NCI-H2171 (cell line): Measurements from ENCODE around the gene PIP5K1C.

Experiments
- DNase-seq: peaks from one replicate; lab custom pipeline; 2025; lab: John Stamatoyannopoulos, UW

The PIP5K1C gene

GRCh38 chr19:3721887-3722442 lies 21.7 kb upstream of the PIP5K1C start:
- DNase-seq: no peak

GRCh38 chr19:3721131-3721886 lies 21.0 kb upstream of the PIP5K1C start:
- peak; percentile 94 for DNase-seq

- DNase-seq: no peak
Measured at GRCh38 chr19:3720349-3720917, 20.2 kb upstream of the PIP5K1C start.

GRCh38 chr19:3719868-3720267 lies 19.6 kb upstream of the PIP5K1C start:
- no peak for DNase-seq

DNA sequence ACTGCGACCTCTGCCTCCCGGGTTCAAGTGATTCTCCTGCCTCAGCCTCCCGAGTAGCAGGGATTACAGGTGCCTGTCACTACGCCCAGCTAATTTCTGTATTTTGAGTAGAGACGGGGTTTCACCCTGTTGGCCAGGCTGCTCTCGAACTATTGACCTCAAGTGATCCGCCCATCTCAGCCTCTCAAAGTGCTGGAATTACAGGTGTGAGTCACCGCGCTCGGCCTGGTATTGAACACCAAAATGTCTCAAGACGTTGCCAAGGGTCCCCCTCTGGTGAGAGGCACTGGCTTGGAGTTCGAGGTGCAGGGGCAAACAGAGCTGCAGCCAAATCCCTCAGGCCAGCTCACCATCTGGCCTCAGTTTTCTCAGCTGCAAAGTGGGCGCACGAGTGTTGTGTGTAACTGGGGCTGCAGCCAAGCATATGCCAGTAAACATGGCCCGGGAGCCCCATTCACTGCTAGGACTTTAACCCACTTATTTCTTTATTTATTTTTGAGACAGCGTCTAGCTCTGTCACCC lies 15.9 kb upstream of the PIP5K1C start:
- DNase-seq: no peak

DNA sequence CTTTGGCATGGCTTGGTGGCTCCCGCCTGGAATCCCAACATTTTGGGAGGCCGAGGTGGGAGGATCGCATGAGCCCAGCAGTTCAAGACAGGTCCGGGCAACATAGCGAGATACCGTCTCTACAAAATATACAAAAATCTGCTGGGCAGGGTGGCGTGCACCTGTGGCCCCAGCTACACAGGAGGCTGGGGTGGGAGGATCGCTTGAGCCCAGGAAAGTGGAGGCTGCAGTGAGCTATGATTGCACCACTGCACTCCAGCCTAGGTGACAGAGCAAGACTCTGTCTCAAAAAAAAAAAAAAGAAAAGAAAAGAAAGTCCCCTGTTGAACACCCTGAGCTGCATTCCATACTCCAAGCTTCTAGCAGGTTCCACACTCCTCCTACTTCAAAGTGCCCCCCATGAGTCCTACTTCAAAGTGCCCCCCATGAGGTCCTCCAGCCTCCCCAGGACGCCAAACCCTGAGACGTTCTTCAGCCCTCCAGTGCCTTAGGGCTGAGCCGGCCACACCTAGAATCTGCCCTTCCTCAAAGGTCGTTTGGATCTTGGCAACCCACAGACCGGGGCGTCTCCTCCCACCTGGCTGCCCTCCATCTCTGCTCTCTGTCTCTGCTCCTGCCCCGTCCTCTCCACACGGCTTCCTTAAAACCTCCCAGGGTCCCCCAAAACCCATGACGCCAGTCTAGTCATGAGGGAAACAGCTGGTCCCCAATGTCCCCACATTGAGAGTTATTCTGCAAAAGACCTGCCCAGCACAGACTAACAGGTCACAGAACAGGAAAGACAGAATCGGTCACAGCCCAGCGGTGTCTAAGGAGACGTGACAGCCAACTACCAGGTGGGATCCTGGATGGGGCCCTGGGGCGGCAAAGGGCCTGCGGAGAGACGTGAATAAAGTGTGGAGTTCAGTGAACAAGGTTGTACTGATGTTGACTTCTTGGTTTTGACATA lies 12.7 kb upstream of the PIP5K1C start:
- no peak for DNase-seq

DNA sequence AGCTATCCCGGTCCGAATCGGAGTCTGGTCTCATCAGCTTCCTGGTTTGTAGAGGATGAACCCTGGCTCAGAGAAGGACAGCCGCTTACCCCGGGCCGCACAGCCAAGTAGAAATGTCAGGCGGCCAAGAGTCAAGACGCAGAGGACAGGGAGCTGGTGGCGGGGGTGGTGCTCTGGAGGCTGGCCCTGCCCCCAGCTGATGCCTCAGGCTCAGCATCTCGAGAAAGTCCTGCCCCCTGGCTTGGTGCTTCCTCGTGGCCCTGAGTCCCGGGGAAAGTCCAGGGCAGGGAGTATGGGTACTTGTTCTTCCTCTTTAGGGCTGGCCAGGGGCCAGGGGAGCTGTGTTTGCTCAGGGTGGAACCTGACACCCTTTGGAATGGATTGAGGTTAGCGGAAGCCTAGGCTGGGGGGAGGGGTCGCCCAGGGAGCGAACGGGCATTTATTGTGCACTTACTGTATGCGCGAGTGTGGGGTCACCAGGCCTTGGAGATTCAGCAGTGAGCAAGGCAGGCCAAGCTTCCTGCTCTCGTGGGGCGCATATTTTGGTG lies 10.1 kb upstream of the PIP5K1C start:
- peak; percentile 44 for DNase-seq

GRCh38 chr19:3708207-3708931 lies 8.1 kb upstream of the PIP5K1C start, which contains the start of gene TJP3:
Gene TJP3, plus strand, starts transcription at chr19:3708384. Its CDS starts 20,049 bp downstream, at chr19:3728433.
- DNase-seq: no peak

- no peak for DNase-seq
Measured at GRCh38 chr19:3707868-3708206, 7.6 kb upstream of the PIP5K1C start.

DNA sequence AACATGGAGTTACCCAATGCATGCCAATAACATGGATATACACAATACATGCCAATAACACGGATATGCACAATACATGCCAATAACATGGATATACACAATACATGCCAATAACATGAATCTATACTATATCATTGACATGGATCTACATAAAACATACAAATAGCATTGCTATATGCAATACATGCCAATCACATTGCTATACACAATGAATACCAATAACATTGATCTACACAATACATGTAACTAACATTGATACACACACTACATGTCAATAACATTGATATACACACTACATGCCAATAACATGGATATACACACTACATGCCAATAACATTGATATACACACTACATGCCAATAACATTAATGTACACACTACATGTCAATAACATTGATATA lies 932 bp upstream of the PIP5K1C start:
- no peak for DNase-seq

DNA sequence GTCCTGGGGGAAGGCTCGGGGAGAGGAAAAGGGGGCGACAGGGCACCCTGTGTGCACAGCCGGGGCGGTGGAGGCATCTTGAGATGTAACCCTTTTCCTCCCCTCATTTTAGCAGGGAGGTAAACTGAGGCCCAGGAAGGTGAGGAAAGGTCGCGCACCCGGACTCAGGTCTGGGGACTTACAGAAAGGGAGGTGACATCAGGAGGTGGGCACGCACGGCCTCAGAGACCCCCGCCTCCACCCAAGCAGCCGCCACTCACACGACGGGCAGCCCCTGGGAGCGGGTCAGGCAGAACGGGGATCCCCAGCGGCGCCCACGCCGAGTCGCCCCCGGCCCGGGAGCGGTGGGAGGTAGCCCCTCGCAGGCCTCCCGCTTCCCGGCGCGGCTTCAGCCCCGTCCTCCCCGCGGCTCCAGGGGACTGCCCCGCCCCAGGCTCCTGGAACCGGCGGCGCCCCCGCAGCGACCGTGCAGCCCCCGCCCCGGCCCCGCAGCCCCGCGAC lies 477 bp downstream of the PIP5K1C start:
- DNase-seq: no peak

DNA sequence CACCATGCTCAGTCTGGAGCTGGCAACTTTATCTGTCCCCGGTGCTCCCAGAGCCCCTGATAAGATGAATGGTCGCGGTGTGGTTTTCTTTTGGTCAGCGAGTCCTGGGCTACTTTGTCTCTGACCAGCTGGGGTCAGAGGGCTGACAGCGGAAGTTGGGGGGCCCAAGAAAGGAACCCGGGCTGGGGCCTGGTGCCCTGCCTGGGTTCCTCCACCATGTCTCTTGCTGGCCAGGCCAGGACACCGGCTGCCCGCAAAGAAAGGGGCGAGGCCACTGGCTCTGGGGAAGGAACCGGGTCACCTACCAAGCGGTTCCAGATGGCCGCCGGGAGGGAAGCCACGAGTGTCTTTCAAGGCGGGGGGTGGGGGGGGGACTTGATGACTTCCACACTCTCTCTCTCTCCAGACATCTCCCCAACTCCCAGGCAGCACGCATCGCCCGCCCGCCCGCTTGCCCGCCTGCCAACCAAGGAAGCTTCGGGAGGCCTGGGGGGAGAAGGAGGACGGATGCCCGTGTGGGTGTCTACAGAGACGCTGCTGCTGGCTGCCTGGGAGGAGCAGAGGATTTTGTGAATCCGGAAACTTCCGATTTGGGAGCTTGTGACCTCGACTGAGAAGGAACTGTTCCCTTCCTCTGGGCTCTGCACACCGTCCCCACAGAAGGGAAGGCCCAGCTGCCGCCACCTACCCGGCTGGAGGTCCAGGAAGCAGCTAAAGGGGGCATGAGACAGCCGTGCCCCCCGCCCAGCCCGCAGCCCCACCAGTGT lies 1.1 kb downstream of the PIP5K1C start:
- no peak for DNase-seq

DNA sequence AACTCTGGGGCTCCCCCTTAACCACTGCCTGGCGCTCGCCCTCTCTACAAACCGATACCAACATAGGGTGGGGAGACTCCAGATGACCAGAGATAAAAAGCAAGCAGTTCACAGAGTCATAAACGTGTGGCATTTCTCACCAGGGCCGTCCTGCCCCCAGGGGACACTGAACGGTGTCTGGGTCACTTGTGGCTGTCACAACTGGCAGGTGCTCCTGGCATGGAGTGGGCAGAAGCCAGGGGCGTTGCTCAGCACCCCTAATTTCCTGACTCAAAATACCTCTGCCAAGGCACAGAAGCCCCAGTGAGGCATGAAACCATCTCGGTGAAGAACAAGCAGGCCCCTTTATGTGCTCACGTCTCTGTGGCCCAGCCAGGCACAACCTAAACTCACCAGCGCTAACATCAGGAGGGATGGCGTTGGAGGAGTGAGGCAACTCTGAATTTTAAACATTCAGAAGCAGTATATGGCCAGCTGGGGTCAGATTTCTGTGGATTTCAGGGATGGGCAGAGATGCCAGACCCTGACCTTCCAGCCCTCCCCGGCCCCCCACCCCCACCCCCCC lies 1.8 kb downstream of the PIP5K1C start:
- DNase-seq: no peak

- DNase-seq: no peak
Measured at GRCh38 chr19:3697671-3698385, 2.4 kb downstream of the PIP5K1C start.

DNA sequence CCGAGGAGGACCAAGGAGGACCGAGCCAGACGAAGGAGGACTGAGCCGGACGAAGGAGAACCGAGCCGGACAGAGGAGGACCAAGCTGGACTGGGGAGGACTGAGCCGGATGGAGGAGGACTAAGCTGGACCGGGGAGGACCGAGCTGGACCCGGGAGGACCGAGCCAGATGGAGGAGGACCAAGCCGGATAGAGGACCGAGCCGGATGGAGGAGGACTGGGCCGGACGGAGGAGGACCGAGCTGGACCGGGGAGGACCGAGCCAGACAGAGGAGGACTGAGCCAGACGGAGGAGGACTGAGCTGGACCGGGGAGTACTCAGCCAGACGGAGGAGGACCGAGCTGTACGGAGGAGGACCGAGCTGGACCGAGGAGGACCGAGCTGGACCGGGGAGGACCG lies 3.2 kb downstream of the PIP5K1C start:
- no peak for DNase-seq

- DNase-seq: no peak
Measured at GRCh38 chr19:3696660-3696995, 3.6 kb downstream of the PIP5K1C start.

GRCh38 chr19:3695986-3696659 lies 4.1 kb downstream of the PIP5K1C start:
- DNase-seq: no peak

DNA sequence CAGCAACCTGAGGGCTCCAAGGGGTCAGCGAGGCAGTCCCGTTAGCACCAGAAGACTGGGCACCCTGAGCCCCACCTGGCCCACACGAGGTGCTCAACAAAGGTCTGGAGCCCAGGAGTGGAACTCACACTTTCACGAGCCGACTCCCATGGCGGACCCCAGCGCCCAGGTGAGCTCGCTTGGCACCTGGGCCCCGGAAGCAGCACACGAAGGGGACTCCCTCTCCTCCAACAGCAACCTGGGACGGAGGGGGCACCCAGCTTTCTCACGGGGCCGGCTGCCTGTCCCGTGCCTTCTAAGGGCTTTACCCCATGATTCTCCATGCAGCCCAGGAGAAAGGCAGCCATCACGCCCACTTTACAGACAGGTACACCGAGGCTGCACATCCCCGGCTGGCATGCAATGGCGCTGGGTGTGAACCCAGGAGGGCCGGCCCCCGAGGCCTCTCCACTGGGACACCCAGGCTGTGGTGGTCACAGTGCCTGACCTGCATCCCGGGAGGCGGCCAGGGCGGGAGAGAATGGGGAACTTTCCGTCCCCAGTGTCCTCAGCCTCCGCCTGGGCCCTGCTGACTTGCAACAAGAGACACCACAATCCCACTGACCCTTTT lies 5.0 kb downstream of the PIP5K1C start:
- no peak for DNase-seq
